ENCODE results near the gene TPM4.

Gene TPM4

DNA sequence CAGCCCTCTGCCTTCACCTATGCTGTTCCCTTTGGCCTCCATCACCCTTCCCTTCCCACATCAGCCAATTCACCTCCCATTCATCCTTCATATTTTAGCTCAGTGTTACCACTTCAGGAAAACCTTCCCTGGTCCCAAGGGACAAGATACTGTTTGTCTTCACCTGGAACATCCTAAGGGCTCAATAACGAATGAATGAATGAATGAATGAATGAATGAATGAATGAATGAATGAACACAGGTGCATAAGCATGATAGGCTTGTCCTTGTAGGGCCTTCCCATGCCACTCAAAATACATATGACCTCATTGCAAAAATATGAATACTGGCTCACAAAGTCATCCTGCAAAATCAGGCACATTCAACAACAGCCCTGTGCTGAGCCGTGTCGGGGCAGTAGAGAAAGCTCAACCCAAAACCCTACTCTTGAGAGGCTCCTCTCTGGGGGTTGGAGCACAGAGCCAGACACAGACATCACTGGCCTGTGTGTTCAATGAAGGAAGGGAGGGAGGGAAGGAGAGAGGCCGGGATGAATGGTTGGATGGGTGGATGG is 33.7 kb upstream of the TPM4 start:
- no peak for DNase-seq (ENCODE audit: low spot score)
- no peak for TF ChIP-seq CTCF (IDR thresholded peaks at IDR 0.05; ENCODE audit: extremely low read depth, missing control alignments)

DNA sequence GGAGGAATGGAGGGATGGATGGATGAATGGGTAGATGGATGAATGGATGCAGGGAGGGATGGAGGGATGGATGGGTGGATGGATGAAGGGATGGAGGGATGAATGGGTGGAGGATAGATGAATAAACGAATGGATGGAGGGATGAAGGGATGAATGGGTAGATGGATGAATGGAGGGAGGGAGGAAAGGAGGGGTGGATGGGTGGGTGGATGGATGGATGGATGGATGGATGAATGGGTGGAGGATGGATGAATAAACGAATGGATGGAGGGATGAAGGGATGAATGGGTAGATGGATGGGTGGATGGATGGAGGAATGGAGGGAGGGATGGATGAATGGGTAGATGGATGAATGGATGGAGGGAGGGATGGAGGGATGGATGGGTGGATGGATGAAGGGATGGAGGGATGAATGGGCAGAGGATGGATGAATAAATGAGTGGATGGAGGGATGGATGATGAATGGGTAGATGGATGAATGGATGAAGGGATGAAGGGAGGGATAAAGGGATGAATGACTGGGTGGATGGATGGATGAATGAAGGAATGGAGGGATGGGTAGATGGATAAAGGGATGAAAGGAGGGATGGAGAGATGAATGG is 33.0 kb upstream of the TPM4 start:
- TF ChIP-seq CTCF (IDR thresholded peaks at IDR 0.05; ENCODE audit: extremely low read depth, missing control alignments): no peak
- no peak for DNase-seq (ENCODE audit: low spot score)

GRCh38 chr19:16044746-16045145 is 31.5 kb upstream of the TPM4 start:
- no peak for DNase-seq (ENCODE audit: low spot score)
- TF ChIP-seq CTCF (IDR thresholded peaks at IDR 0.05; ENCODE audit: extremely low read depth, missing control alignments): no peak

DNA sequence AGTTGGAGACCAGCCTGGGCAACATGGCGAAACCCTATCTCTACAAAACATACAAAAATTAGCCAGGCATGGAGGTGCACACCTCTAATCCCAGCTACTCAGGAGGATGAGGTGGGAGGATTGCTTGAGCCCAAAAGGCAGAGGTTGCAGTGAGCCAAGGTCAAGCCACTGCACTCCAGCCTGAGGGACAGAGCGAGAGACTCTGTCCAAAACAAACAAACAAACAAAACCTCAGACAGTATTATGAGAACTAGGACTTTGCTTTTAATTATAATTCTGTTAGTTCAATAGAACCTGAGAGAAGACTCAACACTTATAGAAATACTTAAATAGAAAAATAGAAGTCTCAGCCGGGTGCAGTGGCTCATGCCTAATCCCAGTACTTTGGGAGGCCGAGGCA is 31.1 kb upstream of the TPM4 start:
- DNase-seq (ENCODE audit: low spot score): no peak
- no peak for TF ChIP-seq CTCF (IDR thresholded peaks at IDR 0.05; ENCODE audit: extremely low read depth, missing control alignments)

DNA sequence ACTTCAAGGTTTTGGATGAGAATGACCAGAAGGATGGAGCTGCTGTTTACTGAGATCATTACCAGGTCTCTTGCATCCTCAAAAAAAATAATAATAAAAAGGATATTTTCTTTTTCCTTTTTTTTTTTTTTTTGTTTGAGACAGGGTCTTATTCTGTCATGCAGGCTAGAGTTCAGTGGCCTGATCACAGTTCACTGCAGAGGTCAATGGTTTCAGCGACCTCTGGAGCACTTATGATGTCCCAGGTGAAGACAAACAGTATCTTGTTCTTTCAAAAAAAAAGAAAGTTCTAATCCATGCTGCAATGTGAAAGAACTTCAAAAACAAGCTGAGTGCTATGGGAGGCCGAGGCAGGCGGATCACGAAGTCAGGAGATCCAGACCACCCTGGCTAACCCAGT is 30.4 kb upstream of the TPM4 start:
- DNase-seq (ENCODE audit: low spot score): no peak
- TF ChIP-seq CTCF (IDR thresholded peaks at IDR 0.05; ENCODE audit: extremely low read depth, missing control alignments): no peak

DNA sequence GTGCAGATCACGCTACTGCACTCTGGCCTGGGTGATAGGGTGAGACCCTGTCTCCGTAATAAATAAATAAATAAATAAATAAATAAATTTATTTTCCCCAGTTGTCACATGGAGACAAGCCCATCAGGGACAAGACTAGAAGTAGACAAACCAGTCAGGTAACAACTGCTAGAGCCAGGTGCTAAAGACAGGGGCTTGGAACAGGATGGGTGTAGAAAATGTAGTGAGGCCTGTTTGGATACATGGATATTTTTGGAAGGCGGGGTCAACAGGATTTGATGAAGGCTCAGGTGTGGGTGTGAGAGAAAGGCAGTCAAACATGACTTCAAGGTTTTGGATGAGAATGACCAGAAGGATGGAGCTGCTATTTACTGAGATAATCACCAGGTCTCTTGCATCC is 27.7 kb upstream of the TPM4 start:
- no peak for DNase-seq (ENCODE audit: low spot score)

More for the DNA sequence above, 27.7 kb upstream of the TPM4 start:
- no peak for TF ChIP-seq CTCF (IDR thresholded peaks at IDR 0.05; ENCODE audit: extremely low read depth, missing control alignments)
